ENCODE results near the gene PLCB4. TPM values are rescaled to one million over a fixed set of nuclear protein-coding genes. Genes with fewer than 3 reads are reported as not detected.

Gene PLCB4
- total RNA-seq, 4 donors from 2014 or later: 30.7 to 61.8 (median 47.6) TPM

DNA sequence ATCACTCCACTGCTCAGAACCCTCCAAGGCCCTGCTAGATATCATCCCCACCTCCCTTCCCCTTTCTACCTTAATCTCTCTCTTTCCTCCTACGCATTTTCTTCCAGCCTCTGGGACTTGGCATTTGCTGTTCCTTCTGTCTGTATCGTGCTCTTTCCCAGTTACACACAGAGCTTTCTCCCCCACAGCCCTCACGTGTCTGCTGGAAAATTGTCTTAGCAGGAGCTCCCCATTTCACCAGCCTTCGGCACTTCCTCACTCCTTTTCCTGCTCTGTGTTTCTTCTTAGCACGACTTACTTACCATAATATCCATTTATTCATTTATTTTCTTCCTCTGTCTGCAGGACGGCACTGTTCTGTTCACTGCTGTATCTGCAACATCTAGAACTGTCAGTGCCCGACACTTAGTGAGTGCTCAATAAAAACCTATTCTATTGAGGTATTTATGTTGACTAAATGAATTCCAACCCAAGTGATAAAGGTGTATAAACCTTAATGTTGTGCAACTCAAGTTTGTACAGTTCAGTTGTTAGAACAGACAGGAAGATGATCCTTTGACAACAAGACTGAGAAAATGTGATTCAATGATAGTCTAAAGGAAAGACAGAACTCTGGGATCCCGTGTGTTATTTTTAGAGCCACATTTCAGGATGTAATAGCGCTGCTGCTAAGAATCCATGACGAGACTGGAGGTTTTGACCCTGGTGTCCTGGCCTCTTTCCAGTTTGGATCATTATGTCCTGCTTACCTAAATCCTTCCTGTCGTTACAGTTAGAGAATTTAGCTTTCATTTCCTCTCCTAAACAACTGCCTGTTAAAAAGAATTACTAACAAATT lies 275.4 kb downstream of the PLCB4 start:
- peaks cover 0 to under 1% (median 0%) of the 10 kb centered on the region in 4 donors for H3K36me3 ChIP-seq
- WGBS: 45% methylated on average over 11 of the region's 11 CpGs
- intact Hi-C loops (cut with DNase I): loop anchor here (10.0 kb wide), 1 partner anchor 120 kb away; no protein-coding TSS in a partner anchor
- no peaks in the 10 kb centered on the region for H3K27me3 ChIP-seq
- H3K4me1 ChIP-seq: peaks cover 22 to 44% (median 33%) of the 10 kb centered on the region in 4 donors
- H3K4me3 ChIP-seq: no peak overlapping the region
- TF ChIP-seq EP300 (IDR thresholded peaks at IDR 0.05): no peak
- TF ChIP-seq POLR2AphosphoS5 (IDR thresholded peaks at IDR 0.05): peak; percentile 41 to 53
- no peak for DNase-seq (ENCODE audit: extremely low spot score)
- peak overlapping the region; percentile 54 to 73 (median 57) for H3K27ac ChIP-seq (replicated peaks in 1 of 4)
- H3K9me3 ChIP-seq: no peaks in the 10 kb centered on the region

DNA sequence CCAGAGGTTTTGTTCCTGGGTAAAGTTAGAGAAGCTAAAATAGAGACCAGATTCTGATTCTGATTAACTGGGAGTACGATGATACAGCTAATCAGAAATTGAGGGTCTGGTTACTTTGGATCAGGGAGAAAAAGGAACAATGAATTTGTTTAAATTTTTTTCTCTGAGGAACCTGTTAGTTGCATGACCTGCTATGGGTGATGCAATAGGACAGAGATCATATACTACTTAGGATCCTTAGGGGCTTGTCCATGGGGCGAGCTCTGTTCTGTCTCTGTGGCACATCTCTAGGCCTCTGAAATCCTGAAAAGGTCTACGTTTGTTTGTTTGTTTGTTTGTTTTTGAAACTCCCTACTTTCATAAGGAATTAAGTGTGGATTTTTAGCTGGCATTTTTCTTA lies 279.4 kb downstream of the PLCB4 start:
- intact Hi-C loops (cut with DNase I): loop anchor here (10.0 kb wide), 1 partner anchor 124 kb away; no protein-coding TSS in a partner anchor
- TF ChIP-seq POLR2AphosphoS5 (IDR thresholded peaks at IDR 0.05) (no peak), POLR2A (IDR thresholded peaks at IDR 0.05; ENCODE audit: low read depth) (no peak)
- Histone ChIP-seq H3K9me3 (no peaks in the 10 kb centered on the region), H3K4me3 (no peak overlapping the region), H3K27me3 (no peaks in the 10 kb centered on the region), H3K36me3 (no peaks in the 10 kb centered on the region), H3K4me1 (peaks cover 28 to 55% (median 44%) of the 10 kb centered on the region in 4 donors), H3K27ac (replicated peaks in 1 of 4) (no peak overlapping the region)
- no peak for DNase-seq (ENCODE audit: extremely low spot score)
- WGBS: 89% methylated on average over 3 of the region's 3 CpGs

GRCh38 chr20:9348747-9349146 lies 279.9 kb downstream of the PLCB4 start:
- Histone ChIP-seq H3K27ac (replicated peaks in 1 of 4) (no peak overlapping the region), H3K27me3 (no peaks in the 10 kb centered on the region), H3K4me1 (peaks cover 28 to 58% (median 45%) of the 10 kb centered on the region in 4 donors), H3K9me3 (no peaks in the 10 kb centered on the region), H3K36me3 (no peaks in the 10 kb centered on the region), H3K4me3 (no peak overlapping the region)
- TF ChIP-seq EP300 (IDR thresholded peaks at IDR 0.05) (no peak), POLR2A (IDR thresholded peaks at IDR 0.05; ENCODE audit: low read depth) (no peak)
- 100% methylated on average over 2 of the region's 2 CpGs for WGBS
- no peak for DNase-seq (ENCODE audit: extremely low spot score)
- intact Hi-C loops (cut with DNase I): loop anchor here (10.0 kb wide), 1 partner anchor 124 kb away; no protein-coding TSS in a partner anchor

- Histone ChIP-seq H3K27me3 (no peaks in the 10 kb centered on the region), H3K4me3 (no peak overlapping the region), H3K9me3 (no peaks in the 10 kb centered on the region), H3K4me1 (peaks cover 28 to 58% (median 44%) of the 10 kb centered on the region in 4 donors), H3K27ac (replicated peaks in 1 of 4) (no peak overlapping the region), H3K36me3 (no peaks in the 10 kb centered on the region)
- TF ChIP-seq CTCF (IDR thresholded peaks at IDR 0.05): no peak
- no peak for TF ChIP-seq POLR2AphosphoS5 (IDR thresholded peaks at IDR 0.05)
- no peak for TF ChIP-seq EP300 (IDR thresholded peaks at IDR 0.05)
- TF ChIP-seq POLR2A (IDR thresholded peaks at IDR 0.05; ENCODE audit: low read depth): no peak
- DNase-seq (ENCODE audit: extremely low spot score): no peak
- WGBS: 93% methylated on average over 4 of the region's 4 CpGs
- intact Hi-C loops (cut with DNase I): loop anchor here (10.0 kb wide), 1 partner anchor 124 kb away; no protein-coding TSS in a partner anchor
These were observed 280.4 kb downstream of the PLCB4 start for GRCh38 chr20:9349249-9349648.

DNA sequence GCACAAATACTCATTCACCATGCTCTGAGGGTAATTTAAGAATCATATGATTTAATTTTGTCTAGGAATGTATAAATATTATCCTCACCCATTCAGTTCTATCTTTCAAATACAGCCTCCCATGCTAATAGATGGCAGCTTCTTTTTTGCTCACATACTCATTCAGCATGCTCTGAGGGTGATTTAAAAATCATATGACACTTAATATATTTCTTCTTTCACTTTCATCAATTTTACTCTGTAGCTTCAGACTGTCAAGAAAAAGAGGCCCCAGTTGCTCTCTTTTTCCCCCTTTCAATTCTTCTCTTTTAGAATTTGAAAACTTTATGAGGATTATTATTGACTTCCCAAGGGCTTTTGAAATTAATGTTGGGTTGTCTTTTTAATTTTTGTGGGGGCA lies 283.9 kb downstream of the PLCB4 start:
- no peaks in the 10 kb centered on the region for H3K27me3 ChIP-seq
- no peak overlapping the region for H3K27ac ChIP-seq (replicated peaks in 1 of 4)
- intact Hi-C loops (cut with DNase I): loop anchor here (5.0 kb wide), 1 partner anchor 285 kb away; the partner anchor contains the start of gene PLCB4
- no peak for DNase-seq (ENCODE audit: extremely low spot score)
- no peak overlapping the region for H3K4me3 ChIP-seq
- no peak for TF ChIP-seq POLR2A (IDR thresholded peaks at IDR 0.05; ENCODE audit: low read depth)
- TF ChIP-seq EP300 (IDR thresholded peaks at IDR 0.05): no peak
- TF ChIP-seq CTCF (IDR thresholded peaks at IDR 0.05): no peak
- no peak for TF ChIP-seq POLR2AphosphoS5 (IDR thresholded peaks at IDR 0.05)
- H3K36me3 ChIP-seq: no peaks in the 10 kb centered on the region
- no peaks in the 10 kb centered on the region for H3K9me3 ChIP-seq
- peaks cover 19 to 37% (median 27%) of the 10 kb centered on the region in 4 donors for H3K4me1 ChIP-seq

DNA sequence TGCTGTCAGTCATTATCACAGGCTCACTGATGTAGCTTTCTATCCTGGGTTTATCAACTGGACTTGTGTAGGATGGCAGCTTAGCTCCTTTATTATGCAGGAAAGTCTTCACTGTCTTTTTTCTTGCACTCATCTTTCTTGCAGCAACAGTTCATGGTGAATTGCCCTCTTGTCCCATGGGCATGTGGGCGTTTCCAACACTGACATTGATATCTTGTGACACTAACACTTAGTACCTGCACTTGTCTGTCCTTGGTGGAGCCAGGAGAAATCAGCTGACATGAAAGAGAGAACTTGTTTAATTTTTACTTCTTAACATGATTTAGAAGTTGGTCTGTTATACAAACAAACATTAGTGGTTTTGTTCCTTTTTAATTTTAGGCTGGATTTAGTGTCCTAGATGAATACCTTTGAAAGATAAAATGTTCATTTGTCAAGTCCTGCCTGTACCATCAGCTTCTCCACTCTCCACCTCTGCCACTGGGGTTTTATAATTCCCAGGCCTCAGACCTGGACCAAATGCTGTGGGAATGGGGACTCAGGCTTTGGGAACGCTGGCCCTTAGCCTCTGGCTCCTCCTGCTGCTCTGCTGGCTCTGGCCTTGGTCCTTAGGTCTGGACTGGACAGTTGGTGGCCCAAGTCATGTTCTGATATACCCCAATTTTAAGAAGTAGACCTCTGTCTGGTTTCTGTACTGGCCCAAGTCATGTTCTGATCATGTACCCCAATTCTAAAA lies 284.5 kb downstream of the PLCB4 start:
- Histone ChIP-seq H3K27me3 (no peaks in the 10 kb centered on the region), H3K4me3 (no peak overlapping the region), H3K27ac (replicated peaks in 1 of 4) (no peak overlapping the region), H3K4me1 (peaks cover 19 to 36% (median 27%) of the 10 kb centered on the region in 4 donors), H3K9me3 (no peaks in the 10 kb centered on the region), H3K36me3 (no peaks in the 10 kb centered on the region)
- 85% methylated on average over 2 of the region's 2 CpGs for WGBS
- intact Hi-C loops (cut with DNase I): loop anchor here (5.0 kb wide), 1 partner anchor 286 kb away; the partner anchor contains the start of gene PLCB4
- DNase-seq (ENCODE audit: extremely low spot score): no peak
- no peak for TF ChIP-seq EP300 (IDR thresholded peaks at IDR 0.05)
